ENCODE data around the gene ISX. TPM values are rescaled to one million over a fixed set of nuclear protein-coding genes. Genes with fewer than 3 reads are reported as not detected.

The ISX gene
- total RNA-seq, 1 experiment from 2014 or later = not detected

- BruUV-seq (replicated peaks) = no TSS peak
These were observed 14.2 kb upstream of the ISX start for GRCh38 chr22:35051791-35052190.

GRCh38 chr22:35053060-35053835, 12.7 kb upstream of the ISX start:
- TF ChIP-seq REST (IDR thresholded peaks at IDR 0.05; ENCODE audit: insufficient read depth in 1 of 2, low read depth in 2 of 2, low read length in 1 of 2) = no peak
- no peak for TF ChIP-seq SIN3A (IDR thresholded peaks at IDR 0.05; ENCODE audit: borderline replicate concordance, insufficient read depth, low read depth, low read length)
- no peak for TF ChIP-seq TCF7L2 (IDR thresholded peaks at IDR 0.05; ENCODE audit: low read depth, low read length)
- no peak for TF ChIP-seq CTCF (IDR thresholded peaks at IDR 0.05)
- no peak for TF ChIP-seq POLR2AphosphoS5 (IDR thresholded peaks at IDR 0.05; ENCODE audit: low read depth, low read length)
- in situ Hi-C loops (cut with HindIII; ENCODE audit: low pct_unique_long_range_greater_than_20kb, low sequenced_read_pairs) (no loop called here), intact Hi-C loops (cut with micrococcal nuclease; ENCODE audit: unreplicated experiment) (loop anchor here (10.0 kb wide), 1 partner anchor 58 kb away; no protein-coding TSS in a partner anchor)
- CTCF ChIA-PET = no interaction called here
- no peak for ATAC-seq
- DNase-seq (ENCODE audit: low read depth, low spot score) = no peak
- BruUV-seq (replicated peaks) = no TSS peak
- no peaks in the 10 kb centered on the region for H3K9me3 ChIP-seq (ENCODE audit: control insufficient read depth, insufficient read depth, low read depth, low read length)
- H3K27ac ChIP-seq (ENCODE audit: low read length) = no peak overlapping the region
- H3K36me3 ChIP-seq (ENCODE audit: control insufficient read depth, insufficient read depth, low read length) = no peaks in the 10 kb centered on the region
- POLR2A ChIA-PET = no interaction called here
- no peaks in the 10 kb centered on the region for H3K27me3 ChIP-seq (ENCODE audit: control insufficient read depth, insufficient read depth, low read length)
- H3K4me3 ChIP-seq (ENCODE audit: low read depth in 2 of 2, low read length in 2 of 2) = no peak overlapping the region
- H3K4me1 ChIP-seq (ENCODE audit: control insufficient read depth, insufficient read depth, low read length) = no peaks in the 10 kb centered on the region

More at GRCh38 chr22:35051791-35052190, 14.2 kb upstream of the ISX start:
- POLR2A ChIA-PET = no interaction called here
- Histone ChIP-seq H3K4me1 (ENCODE audit: control insufficient read depth, insufficient read depth, low read length) (no peaks in the 10 kb centered on the region), H3K27me3 (ENCODE audit: control insufficient read depth, insufficient read depth, low read length) (no peaks in the 10 kb centered on the region), H3K4me3 (ENCODE audit: low read depth in 2 of 2, low read length in 2 of 2) (no peak overlapping the region), H3K36me3 (ENCODE audit: control insufficient read depth, insufficient read depth, low read length) (no peaks in the 10 kb centered on the region), H3K9me3 (ENCODE audit: control insufficient read depth, insufficient read depth, low read depth, low read length) (no peaks in the 10 kb centered on the region), H3K27ac (ENCODE audit: low read length) (no peak overlapping the region)
- intact Hi-C loops (cut with micrococcal nuclease; ENCODE audit: unreplicated experiment) (loop anchor here (10.0 kb wide), 1 partner anchor 57 kb away; no protein-coding TSS in a partner anchor), in situ Hi-C loops (cut with HindIII; ENCODE audit: low pct_unique_long_range_greater_than_20kb, low sequenced_read_pairs) (no loop called here)
- DNase-seq (ENCODE audit: low read depth, low spot score) (no peak), ATAC-seq (no peak)
- CTCF ChIA-PET = no interaction called here
- no peak for TF ChIP-seq TCF7L2 (IDR thresholded peaks at IDR 0.05; ENCODE audit: low read depth, low read length)
- no peak for TF ChIP-seq REST (IDR thresholded peaks at IDR 0.05; ENCODE audit: insufficient read depth in 1 of 2, low read depth in 2 of 2, low read length in 1 of 2)
- no peak for TF ChIP-seq CTCF (IDR thresholded peaks at IDR 0.05)
- TF ChIP-seq POLR2AphosphoS5 (IDR thresholded peaks at IDR 0.05; ENCODE audit: low read depth, low read length) = no peak
- TF ChIP-seq SIN3A (IDR thresholded peaks at IDR 0.05; ENCODE audit: borderline replicate concordance, insufficient read depth, low read depth, low read length) = no peak
